NCI-H2171 treated with DMSO at 0.1 percent for 48 hours (cell line): ENCODE data around the gene THRB.

Experiments
- DNase-seq: peaks from one replicate; lab custom pipeline; 2025; lab: John Stamatoyannopoulos, UW

Gene THRB

DNA sequence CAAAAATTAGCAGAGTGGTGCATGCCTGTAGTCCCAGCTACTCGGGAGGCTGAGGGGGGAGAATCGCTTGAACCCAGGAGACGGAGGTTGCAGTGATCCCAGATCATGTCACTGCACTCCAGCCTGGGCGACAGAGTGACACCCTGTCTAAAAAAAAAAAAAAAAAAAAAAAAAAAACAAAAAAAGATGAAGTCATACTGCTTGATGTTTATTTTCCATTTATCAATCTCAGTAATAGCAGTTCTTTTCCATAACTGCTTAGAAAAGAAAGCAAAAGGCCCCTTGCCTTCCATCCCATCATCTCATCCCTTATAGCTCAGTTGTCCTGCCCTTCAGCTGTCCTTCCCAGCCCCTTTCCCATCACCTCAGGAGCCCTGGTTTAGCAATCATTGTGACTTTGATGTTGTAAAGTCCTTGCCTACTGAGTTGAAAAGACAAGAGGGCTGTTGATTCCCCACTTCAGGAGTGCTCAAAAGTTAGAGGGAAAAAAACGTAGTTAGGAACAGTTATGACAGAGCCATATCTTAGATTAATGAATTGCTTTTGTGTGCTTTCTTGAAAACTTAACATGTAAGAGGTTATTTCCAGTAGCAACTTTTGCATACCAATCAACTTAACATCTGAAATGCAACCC, 18.0 kb upstream of the THRB start:
- DNase-seq = no peak

DNA sequence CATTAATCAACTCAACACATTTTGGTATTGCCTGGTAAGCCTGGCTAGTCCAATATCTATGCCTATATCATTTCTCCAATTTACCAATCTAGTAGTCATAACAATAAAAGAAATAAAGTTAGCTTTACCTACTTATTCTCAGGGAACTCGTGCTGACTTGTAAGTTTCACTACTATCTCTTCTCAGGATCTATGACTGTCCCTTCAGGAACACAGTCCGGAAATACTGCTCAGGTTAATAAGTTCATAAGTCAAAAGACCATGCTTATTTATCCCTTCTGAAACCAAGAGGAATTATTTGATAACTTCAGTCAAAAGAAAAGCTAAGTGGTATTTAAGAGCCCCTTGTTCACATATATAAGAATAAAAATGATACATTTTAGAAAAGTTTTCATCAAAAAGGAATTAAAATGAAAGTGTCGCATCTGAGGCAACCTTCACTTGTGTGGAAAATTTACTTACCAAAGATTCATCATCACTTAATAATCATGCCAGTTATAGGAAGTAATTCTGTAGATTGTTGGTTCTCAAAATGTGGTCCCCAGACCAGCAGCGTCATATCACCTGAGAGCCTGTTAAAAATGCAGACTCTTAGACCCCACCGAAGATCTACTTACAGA, 15.5 kb upstream of the THRB start:
- DNase-seq = no peak

DNA sequence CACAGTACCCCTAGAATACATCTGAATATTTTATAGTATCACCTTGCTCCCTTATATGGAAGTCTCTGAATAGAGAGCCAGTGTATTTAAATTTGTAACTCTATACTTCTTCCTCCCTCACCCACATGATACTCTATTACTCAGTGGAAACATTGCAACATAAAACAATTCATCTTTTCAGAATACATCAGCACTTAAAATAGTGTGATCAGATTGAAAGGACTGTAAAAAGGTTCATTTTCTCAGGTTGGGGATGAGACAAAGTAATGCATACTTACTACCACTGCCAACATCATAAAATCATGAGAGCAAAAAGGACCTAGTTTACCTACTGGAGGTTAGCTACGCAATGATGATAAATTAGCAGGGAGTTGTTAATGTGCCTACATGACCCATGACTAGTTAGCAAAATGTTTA, 13.8 kb upstream of the THRB start:
- no peak for DNase-seq

DNA sequence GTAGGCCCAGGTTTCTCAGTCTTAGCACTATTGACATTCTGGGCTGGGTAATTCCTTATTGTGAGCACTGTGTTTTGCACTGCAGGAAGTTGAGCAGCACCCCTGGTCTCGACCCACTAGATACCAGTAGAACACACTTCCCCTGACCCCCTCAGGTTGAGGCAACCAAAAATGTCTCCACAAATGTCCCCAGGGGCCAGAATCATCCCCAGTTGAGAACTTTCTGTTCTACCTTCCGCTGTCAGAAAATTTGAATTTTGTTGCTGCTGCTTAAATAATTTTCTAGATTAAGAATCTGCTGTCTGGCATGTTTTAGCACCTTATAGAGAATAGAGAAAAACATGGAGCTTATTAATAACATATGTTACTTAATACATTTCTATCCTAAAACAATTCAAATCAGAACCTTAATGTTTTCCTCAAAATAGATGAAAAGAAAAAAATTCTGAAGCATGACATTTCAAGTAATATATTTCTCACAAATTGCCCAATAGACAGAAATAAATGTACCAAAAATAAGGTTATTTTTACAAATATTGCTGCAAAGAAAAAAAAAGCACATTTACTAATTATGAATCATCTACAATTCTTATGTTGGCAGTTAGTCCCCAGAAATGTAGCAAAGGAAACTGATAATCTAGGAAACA, 13.2 kb upstream of the THRB start:
- DNase-seq = no peak

DNA sequence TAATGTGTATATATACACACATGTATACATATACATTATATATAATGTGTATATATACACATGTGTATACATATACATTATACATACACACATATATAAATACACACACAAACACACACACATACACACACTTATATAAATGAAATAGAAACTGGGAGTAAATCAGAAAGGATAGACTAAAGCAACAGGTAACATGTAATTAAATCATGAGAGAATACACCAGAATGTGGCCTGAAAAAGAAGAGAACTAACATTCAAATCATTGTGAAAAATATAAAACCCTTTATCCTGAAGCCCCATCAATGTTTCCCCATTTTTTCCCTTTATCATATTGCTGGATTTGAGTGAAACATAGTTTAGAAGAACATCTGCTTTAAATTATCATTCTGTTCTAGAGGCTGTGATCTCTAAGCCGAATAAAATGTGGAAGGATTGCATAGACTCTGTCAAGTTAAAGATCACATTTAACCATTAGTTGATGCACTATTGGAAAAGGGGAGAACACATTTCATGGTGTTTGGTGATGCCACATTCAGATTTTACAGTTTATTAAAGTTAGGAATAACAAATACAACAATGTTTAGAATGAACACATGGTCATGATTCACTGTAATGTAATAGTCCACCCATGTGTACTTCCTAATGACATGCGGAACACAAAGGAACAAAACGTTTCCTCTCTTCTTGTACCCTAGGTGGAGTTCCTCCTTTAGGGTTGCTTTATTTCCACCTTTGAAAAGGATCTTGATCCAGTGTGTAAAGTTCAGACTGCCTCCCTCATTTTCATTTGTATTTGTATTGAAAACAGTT, 12.5 kb upstream of the THRB start:
- DNase-seq = no peak

DNA sequence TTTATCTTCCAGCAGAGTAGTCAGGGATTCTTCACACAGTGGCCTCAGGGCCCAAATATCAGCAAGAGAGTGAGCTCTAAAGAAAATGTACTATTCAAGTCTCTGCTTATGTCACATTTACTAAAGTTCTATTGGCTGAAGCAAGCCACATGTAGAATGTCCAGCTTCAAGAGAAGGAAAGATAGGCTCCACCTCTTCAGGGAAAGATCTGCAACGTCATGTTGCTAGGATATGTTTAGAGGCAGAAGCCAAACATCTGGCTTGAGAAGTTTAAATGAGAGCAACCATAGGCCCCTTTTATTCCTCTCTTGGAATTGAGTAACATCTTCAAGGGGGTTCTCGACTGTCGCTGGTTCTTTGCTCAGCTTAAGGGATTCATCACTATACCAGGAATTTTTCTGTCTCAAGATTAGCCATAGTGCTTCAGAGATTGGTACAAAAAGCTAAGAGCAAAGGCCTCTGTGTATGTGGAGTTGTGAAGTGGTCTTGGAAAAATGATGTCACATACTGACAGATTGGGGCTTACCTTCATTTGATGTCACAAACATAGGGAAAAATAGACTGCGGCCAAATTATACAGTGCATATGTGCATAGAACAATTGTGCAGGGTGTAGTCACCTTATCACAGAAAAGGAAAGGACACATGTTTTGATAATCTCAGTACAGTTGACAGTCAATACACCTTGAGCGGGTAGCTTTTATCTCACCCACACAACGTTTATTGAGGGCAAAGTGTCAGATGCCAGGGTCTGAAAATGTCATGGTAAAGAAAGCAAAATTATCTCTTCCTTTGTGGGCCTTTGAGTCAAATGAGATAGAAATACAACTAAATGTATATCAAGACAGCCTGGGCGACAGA, 11.3 kb upstream of the THRB start:
- DNase-seq = no peak

DNA sequence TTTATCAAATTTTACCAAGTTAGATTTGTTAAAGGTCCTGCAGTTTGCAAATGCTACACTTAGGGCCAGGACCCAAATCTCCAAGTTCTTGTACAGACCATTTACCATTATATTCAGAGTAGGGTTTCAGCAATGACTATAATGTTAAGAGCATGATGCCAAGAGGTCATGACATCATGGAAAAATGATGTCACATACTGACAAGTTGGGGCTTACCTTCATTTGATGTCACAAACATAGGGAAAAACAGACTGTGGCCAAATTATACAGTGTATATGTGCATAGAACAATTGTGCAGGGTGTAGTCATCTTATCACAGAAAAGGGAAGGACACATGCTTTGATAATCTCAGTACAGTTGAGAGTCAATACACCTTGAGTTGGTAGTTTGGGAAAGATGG, 10.1 kb upstream of the THRB start:
- no peak for DNase-seq

DNA sequence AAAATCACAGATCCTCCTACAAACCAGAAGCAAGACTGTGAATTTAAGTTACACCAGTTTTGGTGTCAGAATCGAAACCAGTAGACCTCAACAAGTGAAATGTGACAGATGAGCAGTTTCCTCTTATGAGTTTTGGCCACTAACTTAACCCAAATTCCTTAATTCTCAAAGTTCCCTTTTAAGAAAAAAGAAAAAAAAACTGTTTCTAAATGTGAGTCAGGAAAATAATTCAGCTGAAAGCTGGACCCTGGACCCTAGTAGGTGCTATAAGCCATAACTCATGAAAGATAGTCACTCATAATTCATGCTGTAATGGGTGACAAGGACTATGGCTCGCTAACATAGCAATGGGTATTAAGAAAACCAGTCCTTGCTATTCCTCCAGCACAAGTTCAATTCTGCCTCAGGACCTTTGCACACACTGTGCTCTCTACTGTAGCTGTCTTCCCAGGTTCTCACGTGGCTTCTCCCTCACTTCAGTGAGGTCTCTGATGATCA, 9.0 kb upstream of the THRB start:
- no peak for DNase-seq

DNA sequence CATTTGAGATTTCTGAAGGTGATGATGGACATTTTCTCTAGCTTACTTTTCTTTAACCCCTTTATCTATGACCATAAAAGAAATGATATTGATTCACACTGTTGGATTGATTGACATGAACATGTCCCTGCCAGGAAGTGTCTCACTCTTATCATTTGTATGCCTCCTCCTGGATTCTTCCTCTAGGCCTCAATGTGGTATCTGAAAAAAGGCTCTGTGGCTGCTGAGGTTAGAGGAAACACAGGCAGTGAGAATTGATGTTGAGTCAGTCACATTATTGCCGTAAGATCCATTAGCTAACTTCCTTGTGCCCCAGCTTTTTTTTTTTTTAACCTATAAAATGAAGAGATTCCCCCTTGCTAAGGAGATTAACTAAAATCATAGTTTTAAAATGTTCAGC, 8.0 kb upstream of the THRB start:
- DNase-seq = no peak

DNA sequence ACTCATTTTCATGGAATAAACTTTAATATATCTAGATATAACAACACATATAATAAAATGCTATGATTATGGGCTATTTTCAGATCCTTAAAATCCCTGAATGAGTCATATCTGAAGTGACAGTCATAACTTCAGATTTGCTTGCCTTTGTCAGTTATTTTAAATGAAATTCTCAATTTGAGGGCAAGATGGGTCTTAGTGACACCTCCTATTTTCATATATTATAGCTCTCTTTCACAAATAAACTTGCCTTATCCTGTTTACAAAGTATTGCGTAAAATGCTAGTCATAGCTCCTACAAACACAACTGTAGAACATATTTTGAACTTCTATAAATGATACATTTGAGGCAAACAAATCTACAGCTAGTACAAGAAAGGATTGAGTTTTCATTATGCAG, 6.2 kb upstream of the THRB start:
- DNase-seq = no peak

DNA sequence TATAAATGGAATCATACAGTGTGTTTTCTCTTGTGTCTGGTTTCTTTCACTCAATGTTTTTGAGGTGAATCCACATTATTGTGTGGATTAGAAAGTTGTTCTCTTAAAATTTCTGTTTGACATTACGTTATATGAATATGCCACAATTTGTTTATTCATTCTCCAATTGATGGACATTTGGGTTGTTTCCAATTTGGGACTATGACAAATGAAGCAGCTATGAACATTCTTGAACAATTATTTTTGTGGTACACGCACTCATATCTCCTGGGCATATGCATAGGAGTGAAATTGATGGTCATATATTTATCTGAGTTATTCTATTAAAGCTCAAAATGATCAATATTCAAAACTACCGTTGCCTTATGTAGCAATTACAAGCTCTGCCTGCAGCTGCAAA, 5.3 kb upstream of the THRB start:
- DNase-seq = no peak

DNA sequence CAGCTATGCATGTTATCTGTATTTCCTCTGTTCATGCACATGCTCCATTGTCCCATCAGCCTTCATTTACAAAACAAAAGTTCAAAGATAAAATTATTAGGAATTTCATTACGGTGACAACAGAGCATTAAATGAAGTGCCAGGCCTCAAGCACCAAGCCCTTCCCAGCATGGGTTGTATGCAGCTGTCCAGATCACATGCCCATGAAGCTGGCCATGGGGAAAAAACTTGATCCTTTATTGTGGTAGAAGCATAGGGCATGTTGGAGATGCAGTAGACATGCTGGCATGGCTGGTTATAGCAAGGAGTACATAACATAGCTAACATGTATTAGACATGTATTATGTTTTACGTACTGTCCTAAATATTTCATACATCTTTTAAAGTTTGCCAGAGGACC, 4.1 kb upstream of the THRB start:
- DNase-seq = no peak

DNA sequence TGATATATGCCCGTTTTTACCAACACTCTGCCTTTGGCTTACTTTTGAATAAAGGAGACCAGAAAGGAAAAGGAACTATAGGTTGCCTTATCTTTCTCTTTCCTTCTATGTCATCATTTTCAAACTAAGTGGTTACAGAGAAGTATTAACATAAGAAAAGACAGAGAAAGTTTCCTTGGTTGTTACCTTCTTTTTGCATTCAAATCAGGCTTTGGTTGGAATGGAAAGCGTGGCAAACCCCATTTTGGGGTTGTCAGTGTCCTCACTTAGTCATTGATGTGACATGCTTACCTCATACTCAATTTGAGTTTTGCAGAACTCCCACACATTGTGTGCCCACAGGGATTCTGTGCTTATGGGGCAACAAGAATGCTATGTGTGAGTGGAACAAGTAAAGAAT, 3.7 kb upstream of the THRB start:
- DNase-seq = no peak

DNA sequence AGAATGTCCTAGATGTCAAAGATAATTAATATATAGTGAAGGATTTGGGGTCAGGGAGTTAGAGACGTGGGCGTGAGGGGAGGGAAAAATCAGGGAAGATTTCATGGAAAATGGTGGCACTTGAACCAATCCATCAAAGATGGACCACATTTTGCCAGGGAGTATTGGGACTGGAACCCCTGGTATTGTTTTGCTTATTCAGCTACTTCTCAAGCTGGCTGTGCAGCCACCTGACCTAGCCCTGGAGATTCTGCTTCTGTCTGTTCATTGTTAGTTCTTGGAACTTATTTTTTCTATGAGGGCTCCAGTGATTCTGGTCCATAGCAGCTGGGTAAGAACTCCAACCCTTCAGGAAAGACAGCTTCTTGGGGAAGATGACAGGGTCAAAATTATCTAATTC, 3.3 kb upstream of the THRB start:
- DNase-seq = no peak

DNA sequence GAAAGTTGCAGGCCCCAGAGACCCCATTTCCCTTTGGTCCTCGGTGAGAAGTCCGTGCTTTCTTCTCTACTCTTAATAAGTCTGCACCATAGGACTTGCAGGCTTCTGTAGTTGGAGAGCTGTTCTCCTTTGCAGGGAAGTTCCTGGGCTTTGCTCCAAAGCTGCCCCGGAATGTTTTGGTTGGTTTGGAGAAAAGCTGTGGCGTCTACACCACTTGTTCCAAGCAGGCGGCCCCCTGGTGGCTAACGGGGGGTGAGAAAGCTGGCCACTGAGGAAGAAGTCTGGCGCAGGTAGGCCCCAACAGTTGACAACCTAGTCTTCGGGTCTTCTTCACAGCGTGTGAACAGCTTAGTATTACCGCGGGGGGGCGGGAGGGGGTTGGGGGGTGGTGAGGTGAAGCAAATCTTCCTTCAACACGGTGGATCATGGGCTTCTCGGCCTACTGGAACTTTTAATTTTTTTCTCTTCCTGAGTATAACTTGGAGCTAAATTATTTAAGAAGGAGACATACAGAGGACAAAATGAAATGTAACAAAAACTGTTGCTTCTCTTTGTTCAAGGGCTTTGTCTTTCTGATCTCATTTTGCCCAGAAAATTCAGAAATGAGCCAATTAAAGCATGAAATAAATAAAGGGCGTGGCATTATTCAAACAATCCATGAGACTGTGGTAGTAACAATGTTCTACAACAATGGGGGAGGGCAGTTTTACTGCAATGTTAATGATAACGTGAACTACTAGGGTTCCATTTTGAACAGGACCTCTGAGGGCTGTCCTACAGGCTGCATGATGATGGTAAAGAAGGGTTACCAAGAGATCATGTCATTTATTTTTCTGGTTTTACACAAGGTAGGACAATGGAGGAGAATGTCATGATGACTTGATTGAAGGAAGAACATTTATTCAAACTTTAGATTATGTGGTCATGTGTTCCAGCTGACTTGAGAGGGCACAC, 2.2 kb upstream of the THRB start:
- no peak for DNase-seq

DNA sequence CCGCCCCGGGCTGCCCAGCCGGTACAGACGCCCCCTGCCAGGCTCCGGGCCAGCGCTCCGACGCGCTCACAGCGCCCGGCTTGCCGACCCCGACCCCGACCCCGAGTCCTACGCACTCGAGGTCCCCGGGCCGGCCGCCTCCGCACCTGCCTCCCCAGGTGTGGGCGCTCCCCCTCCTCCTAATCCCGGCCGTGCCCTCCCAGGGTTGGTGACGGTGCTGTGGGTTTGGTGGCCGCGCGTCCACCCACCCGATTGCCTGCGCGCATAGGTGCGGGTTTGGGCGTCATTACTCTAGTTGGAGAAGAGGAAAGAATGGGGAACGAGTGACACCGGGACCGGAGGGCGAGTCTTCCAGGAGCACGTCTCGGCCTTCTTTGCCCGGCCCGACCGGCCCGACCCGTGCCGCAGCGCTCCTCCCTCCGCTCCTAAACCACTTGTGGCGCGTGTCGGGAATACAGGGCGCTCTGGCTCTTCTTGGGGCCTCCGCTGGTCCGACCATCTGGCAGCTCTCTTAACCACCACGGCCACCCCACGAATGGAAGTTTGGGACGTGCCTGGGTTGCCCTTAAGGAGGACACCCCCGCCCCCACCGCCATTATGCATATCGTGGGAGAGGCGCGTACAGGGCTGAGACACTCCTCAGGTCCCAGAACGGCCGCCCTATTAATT, 810 bp upstream of the THRB start:
- DNase-seq = no peak

DNA sequence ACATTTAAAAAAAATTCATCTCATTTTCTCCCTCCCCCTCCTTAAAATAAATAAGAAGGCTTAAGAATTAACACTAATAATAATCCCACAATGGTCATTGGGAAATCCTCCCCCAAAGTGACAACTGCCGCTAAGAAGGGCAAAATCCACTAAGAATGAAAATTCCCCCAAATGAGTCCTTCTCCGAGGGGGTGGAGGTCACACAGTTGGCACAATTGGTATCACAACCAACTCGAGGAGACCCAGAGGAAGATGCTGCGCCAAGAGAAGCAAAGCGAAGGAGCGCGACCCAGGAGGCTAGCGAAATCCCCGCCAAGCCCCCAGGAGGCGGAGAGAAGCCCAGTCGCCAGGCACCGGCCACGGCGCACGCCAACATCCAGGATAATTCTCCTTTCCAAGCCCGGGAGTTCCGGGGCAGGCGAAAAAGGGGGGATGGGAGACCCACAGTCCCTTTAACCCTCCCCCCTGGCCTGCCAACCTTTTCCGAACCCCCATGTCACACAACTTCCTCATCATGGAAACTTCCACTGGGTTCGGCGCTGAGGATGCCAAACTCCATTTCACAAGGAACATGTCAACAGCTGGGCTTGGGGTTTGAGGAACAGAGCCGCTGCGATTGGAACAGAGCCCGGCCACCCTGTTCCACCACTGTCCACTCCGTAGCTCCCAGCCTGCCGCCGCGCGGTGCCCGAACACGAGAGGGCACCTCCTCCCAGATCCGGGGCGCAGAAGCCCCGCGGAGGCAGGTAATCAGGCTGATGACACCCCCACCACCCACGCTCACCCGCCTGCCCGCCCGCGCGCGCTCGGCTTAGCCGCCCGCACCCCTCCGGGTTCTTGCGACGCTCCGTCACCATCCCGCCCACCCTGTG, 668 bp downstream of the THRB start:
- DNase-seq = no peak

DNA sequence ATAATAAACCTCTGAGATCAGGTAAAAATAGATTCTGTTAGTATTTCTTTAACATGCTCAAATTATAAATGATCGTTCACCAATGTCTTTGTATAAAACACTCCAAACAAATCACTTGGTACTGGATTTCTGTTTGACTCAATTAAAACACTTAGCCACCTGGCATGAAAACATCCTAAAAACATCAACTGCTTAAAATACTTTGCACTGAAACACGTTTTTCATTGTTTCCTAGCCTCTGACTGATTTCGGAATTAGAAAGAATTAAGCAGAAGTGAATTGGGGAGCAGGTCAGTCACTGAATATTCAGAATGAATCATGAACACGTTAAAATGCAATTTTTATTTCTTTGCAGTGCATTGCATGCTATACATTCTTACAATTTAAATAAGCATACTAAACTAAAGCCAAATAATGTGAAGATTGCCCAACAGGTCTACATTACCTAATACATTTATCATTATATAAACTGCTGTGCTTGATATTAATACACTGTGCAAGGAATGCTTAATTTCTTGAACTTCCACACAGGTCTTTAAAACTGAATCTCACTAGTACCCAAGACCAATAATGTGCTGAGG, 1.6 kb downstream of the THRB start:
- DNase-seq = no peak

DNA sequence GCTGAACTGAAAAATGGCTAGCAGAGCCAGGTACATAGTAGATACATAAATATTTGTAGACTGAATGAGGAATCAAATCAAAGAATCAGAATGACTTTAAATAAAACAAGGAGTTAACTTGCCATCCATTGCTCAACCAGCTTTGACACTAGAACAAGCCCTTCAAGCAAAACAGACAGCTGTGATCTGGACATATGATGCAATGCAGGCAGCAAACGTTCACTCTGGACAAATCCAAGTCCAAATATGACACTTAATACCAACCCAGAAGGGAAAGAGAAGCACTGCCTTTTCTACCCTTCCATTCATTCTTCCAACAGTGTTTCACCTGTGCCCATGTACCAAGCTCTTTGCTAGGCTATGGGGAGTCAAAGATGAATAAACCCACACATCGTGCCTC, 4.5 kb downstream of the THRB start:
- no peak for DNase-seq
